Measurements from ENCODE around the gene PKD1L1.

GRCh38 chr7:47937711-47938573, 10.3 kb downstream of the PKD1L1 start:
- no peak for TF ChIP-seq CTCF (IDR thresholded peaks at IDR 0.05)
- no peak for TF ChIP-seq POLR2A (IDR thresholded peaks at IDR 0.05)
- no peak for TF ChIP-seq EP300 (IDR thresholded peaks at IDR 0.05)
